ENCODE measurements around the gene SEC14L3.
"Not testable (repeated sequence)": the region's sequence is repeated elsewhere in the genome, so short reads cannot be mapped to it uniquely, and the experiment has no call there.

Gene SEC14L3

GRCh38 chr22:30485362-30485988 is 13.7 kb upstream of the SEC14L3 start:
- DNase-seq = peak; percentile 2

DNA sequence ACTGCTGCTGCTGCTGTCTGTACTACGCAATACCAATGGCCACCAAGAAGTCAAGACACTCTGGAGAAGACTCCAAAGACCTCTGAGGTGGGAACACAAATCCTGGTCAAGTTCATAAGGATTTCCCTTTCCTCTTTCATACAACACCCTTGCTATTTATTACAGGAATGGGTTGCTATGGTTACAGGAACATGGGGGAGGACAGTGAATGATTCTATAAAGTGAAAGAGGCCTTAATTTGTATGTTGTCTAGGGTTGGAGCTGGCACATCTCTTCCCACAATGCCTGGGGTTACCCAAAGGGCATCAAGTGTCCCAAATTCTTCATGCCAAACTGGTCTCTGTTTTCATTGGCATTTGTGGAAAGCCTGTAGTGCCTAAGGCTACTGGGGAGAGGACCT is 11.4 kb upstream of the SEC14L3 start:
- DNase-seq = no peak

DNA sequence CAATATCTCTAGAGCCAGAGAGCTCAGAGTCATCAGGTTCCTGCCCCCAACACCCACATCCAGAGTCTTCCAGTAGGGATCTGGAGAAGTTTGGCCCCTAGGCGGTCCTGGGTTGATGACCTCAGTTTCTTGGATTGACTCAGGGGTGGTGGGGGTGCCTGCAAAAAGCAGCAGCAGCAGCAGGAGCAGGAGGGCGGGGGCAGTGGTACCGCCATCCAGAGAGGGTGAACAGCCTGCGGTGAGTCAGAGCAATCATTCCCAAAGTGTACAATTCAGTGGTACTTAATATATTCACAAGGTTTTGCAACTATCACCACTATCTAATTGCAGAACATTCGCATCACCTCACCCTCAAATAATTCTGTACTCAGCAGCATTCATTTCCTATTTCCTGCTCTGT is 9.9 kb upstream of the SEC14L3 start:
- no peak for DNase-seq

GRCh38 chr22:30479981-30480380 is 8.2 kb upstream of the SEC14L3 start:
- no peak for DNase-seq

DNA sequence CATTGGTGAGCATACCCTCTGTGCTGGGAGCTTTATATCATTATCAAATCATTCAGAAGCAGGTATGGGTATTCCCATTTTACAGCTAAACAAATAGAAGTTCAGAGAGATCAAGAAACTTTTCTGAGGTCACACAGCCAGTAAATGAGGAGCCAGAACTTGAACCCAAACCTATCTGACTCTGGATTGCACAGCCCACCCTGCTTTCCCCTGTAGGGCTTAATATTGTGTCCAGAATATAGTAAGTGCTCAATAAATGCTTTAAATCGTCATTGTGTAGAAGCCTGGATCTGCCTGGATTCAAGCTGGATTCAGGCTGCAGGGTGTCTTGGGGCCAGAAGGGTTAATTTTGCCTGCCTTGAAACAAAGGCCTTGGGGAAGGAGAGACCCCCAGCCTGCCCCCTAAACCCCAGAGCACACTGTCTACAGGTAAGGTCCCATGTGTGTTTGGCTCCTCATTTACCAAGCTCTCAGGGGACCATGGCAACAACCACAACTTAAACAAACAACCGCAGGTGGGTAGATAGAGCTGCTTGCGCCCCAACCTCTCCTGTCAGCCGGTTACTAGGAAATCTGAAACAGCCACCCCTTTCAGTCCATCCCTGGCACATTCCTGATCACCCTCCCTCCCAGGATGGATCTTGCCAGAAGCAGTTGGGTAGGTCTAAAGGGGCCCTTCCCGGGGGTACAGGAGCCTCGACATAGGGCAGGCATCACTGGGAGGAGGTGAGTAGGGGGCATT is 3.0 kb upstream of the SEC14L3 start:
- DNase-seq = no peak

DNA sequence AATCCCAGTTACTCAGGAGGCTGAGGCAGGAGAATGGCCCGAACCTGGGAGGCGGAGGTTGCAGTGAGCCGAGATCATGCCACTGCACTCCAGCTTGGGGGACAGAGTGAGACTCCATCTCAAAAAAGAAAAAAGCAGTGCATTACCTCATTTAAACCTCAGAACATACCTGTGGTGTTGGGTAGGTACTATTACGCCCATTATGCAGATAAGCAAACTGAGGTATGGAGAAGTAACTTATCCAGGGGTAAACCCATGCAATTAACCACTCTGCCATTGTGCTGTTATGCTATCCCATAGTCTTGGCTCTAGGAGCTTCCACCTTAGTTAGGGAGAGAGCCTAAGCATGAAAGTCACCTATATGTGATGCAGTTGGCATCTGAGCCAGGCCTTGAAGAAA is 2.3 kb upstream of the SEC14L3 start:
- no peak for DNase-seq

DNA sequence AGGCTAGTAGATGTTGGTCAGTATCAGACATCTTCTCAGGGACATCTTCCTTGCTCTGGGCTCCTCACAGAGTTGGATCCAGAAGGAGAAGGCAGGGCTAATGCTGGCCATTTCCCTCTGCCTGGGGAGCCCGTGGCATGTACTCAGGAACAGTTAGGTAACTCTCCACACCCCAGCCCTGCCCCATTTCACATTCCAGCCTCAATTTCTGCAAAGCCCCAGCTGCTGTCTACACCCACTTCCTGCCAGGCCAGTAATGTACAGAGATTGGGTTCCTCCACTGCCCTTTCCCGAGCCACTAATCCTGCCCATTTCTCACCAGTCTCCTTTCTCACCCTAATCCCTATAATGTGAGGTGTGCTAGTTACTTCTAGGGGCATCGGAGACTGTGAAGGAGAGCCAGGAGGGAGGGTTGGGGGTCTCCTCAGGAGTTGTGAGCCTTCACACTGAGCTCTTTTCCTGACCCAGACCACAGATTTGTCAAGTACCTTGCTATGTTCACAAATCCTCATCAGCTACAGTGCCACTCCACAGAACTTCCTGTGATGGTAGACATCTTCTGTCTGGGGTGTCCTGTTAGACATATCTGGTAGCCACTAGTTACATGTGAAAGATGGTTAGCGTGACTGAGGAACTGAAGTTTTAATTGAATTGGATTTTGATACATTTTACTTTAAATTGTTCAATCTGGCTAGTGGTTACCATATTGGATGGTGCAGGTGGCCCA is 1.3 kb upstream of the SEC14L3 start:
- DNase-seq = no peak

DNA sequence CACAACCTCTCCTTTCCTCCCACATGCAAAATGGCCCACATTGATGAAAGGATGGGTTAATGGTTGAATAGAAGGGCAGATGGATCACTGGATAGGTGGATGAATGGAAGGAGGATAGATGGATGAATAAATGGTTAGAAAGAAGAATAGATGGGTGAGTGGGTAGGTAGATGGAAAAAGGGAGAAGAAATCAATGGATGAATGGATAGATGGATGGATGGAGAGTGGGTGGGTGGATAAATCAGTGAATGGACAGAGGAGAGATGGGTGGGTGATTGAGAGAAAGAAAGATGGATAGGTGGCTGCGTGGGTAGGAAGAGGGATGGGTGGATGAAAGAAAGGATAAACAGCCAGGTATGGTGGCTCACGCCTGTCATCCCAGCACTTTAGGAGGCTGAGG is 1.2 kb downstream of the SEC14L3 start:
- DNase-seq = no peak

GRCh38 chr22:30469165-30469564 is 2.7 kb downstream of the SEC14L3 start:
- no peak for DNase-seq

DNA sequence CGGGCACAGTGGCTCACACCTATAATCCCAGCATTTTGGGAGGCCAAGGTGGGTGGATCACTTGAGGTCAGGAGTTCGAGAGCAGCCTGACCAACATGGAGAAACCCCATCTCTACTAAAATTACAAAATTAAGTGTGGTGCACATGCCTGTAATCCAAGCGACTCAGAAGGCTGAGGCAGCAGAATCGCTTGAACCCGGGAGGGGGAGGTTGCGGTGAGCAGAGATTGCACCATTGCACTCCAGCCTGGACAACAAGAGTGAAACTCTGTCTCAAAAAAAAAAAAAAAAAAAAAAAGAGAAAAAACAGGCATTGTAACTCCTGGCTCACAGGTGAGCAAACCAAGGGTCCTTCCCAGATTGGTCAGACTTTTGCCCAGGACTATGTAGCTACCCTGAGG is 11.3 kb downstream of the SEC14L3 start:
- DNase-seq = not testable (repeated sequence)

- no peak for DNase-seq
These were observed 11.7 kb downstream of the SEC14L3 start for GRCh38 chr22:30460147-30460546.

GRCh38 chr22:30459181-30460052 is 12.4 kb downstream of the SEC14L3 start:
- no peak for DNase-seq

GRCh38 chr22:30457981-30458380 is 13.8 kb downstream of the SEC14L3 start:
- DNase-seq = no peak

- no peak for DNase-seq
These were observed 16.6 kb downstream of the SEC14L3 start for GRCh38 chr22:30455075-30455840.

GRCh38 chr22:30453731-30454510 is 17.9 kb downstream of the SEC14L3 start:
- DNase-seq = no peak

DNA sequence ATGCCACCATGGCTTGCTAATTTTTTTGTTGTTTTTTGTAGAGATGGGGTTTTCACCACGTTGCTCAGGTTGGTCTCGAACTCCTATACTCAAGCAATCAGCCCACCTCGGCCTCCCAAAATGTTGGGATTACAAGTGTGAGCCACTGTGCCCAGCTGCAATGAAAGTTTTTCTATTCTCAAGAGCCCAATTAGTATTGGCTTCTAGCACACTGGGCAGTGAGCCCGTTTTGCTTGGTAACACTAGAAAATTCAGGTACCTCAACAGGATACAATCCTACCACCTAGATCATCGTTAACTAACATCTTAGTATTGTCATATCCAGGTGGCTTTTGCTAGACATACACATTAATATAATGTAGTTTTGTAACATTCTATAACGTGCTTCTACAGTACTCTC is 19.0 kb downstream of the SEC14L3 start:
- no peak for DNase-seq

DNA sequence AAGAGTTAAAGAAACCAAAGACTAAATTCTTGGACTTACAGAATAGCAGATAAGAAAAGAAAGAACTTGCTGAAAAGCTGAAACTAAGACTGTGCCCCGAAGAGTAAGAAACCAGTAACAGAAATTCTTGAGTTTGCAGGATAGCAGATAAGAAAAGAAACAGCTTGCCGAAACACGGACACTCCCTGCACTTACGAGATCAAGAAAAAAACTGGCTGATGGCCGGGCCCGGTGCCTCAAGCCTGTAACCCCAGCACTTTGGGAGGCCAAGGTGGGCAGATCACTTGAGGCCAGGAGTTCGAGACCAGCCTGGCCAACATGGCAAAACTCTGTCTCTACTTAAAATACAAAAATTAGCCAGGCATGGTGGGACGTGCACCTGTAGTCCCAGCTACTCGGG is 20.3 kb downstream of the SEC14L3 start:
- not testable (repeated sequence) for DNase-seq

- no peak for DNase-seq
These were observed 24.2 kb downstream of the SEC14L3 start for GRCh38 chr22:30447656-30448055.

DNA sequence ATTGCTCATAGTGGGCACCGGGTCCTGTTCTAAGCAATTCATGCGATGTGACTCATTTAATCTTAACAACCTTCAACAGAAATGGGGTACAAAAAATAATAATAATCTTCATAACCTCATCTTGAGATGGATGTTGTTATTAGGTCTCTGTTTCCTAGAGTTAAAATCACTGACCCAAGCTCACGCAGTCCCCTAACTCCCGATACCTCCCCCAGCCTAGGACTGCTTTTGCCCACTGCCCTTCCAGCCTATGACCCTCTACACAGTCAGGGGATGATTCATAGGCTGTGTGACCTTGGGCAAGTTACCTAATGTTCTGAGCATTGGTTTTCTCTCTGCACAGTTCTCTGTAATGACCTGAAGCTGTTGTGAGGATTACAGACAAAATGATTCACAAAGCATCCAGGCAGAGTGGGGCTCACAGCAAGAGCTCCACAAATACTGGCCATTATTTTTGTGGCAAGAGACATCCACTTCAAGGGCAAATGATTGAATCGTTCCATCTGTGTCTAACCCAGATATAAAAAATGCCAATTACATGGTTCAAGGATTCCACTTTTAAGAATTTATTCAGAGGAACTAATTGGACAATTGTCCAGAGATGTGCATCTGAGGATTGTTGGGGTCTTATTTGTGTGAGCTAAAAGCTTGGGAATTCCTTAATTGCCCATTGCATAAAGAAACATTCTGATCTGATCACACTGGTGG is 26.2 kb downstream of the SEC14L3 start:
- no peak for DNase-seq

GRCh38 chr22:30444632-30445437 is 27.0 kb downstream of the SEC14L3 start:
- DNase-seq = peak; percentile 64

All from NCI-H1694 treated with DMSO at 0.1 percent for 48 hours (cell line).